ENCODE results near the gene GP1BA. TPM values are rescaled to one million over a fixed set of nuclear protein-coding genes. Genes with fewer than 3 reads are reported as not detected.

The GP1BA gene
- total RNA-seq, 2 experiments from 2014 or later = not detected

DNA sequence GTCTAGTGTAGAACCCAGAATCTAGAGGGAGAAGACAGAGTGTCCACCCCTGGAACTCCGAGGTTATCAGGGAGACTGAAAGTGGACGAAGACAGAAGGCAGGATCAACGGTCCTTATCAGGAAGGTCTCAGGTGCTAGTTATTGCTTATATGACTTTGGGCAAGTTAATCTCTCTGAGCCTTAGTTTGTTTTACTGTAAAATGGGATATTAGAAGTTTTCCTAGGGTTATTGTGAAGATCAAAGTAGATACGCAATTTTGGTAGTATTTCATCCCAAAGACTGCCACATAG, 9.2 kb downstream of the GP1BA start:
- peaks cover 61% of the 10 kb centered on the region for H3K4me1 Mint-ChIP-seq
- DNase-seq = no peak
- H3K36me3 Mint-ChIP-seq (ENCODE audit: low read depth) = peaks cover 91% of the 10 kb centered on the region
- H3K9me3 Mint-ChIP-seq = no peaks in the 10 kb centered on the region
- ChIA-PET POLR2A (interaction anchor here (1.9 to 20.7 kb wide), 5 partner anchors 12 to 230 kb away, joined by 4 to 711 read pairs (median 122); partner anchors contain the start of genes C17orf107, CAMTA2, ENO3 and PFN1), CTCF (interaction anchor here (1.9 kb wide), 1 partner anchor 46 kb away, joined by 7 read pairs; the partner anchor contains the start of gene CAMTA2)
- no peaks in the 10 kb centered on the region for H3K27me3 Mint-ChIP-seq
- peak overlapping the region; percentile 100 for H3K27ac Mint-ChIP-seq
- H3K4me3 Mint-ChIP-seq = peak overlapping the region; percentile 96

DNA sequence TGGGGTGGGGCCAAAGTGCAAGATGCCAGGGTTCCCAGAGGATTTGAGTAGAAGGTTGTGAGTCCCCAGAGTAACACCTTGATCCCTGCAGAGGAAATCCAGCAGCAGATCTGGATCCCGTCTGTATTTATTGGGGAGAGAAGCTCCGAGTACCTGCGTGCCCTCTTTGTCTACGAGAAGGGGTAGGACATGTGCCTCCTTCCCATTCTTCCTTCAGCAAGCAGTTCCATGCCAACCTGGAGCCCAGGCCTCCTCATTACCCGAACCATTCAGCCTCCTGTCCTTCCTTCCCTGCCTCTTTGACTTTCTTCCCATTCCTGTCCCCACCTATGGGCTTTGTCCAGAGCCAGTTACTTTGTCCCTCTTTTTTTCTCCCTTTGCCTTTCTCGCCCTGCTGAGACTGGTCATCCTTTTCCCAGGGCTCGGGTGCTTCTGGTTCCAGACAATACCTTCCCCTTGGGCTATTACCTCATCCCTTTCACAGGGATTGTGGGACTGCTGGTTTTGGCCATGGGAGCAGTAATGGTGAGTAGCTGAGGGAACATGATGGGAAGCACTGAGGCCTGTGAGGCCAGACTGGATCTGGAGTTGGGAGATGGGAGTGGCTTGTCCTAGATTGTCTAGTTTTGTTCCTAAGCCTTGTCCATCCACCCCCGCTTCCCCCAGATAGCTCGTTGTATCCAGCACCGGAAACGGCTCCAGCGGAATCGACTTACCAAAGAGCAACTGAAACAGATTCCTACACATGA, 10.9 kb downstream of the GP1BA start:
- Mint-ChIP-seq H3K4me3 (peak overlapping the region; percentile 96), H3K27me3 (no peaks in the 10 kb centered on the region), H3K9me3 (no peaks in the 10 kb centered on the region), H3K27ac (peak overlapping the region; percentile 100), H3K36me3 (ENCODE audit: low read depth) (peaks cover 90% of the 10 kb centered on the region), H3K4me1 (peaks cover 57% of the 10 kb centered on the region)
- ChIA-PET CTCF (interaction anchor here (1.1 kb wide), 1 partner anchor 40 kb away, joined by 3 read pairs; the partner anchor contains the start of gene CHRNE), POLR2A (interaction anchor here (1.7 to 20.7 kb wide), 5 partner anchors 11 to 231 kb away, joined by 4 to 711 read pairs (median 122); partner anchors contain the start of genes CAMTA2, ENO3, INCA1 and KIF1C)
- no peak for DNase-seq

- H3K4me1 Mint-ChIP-seq = peaks cover 48% of the 10 kb centered on the region
- H3K4me3 Mint-ChIP-seq = peak overlapping the region; percentile 96
- H3K36me3 Mint-ChIP-seq (ENCODE audit: low read depth) = peaks cover 85% of the 10 kb centered on the region
- ChIA-PET CTCF (interaction anchor here (1.1 to 1.2 kb wide), 2 partner anchors 23 to 41 kb away, joined by 3 read pairs; partner anchors contain the start of genes CHRNE and SPAG7), POLR2A (interaction anchor here (0.8 to 20.7 kb wide), 4 partner anchors 10 to 43 kb away, joined by 3 to 711 read pairs (median 176); partner anchors contain the start of genes CAMTA2, ENO3, PFN1 and SPAG7)
- peak; percentile 78 for DNase-seq
- H3K9me3 Mint-ChIP-seq = no peaks in the 10 kb centered on the region
- H3K27me3 Mint-ChIP-seq = no peaks in the 10 kb centered on the region
- peak overlapping the region; percentile 100 for H3K27ac Mint-ChIP-seq
These were observed 12.1 kb downstream of the GP1BA start for GRCh38 chr17:4944163-4944553.

- ChIA-PET CTCF (interaction anchor here (1.2 kb wide), 1 partner anchor 23 kb away, joined by 3 read pairs; the partner anchor contains the start of gene SPAG7), POLR2A (interaction anchor here (1.7 to 20.7 kb wide), 7 partner anchors 9 to 230 kb away, joined by 7 to 711 read pairs (median 43); partner anchors contain the start of genes C17orf107, CAMTA2, ENO3 and INCA1)
- peak overlapping the region; percentile 96 for H3K4me3 Mint-ChIP-seq
- no peaks in the 10 kb centered on the region for H3K27me3 Mint-ChIP-seq
- peak; percentile 45 for DNase-seq
- H3K27ac Mint-ChIP-seq = peak overlapping the region; percentile 100
- H3K4me1 Mint-ChIP-seq = peaks cover 48% of the 10 kb centered on the region
- H3K9me3 Mint-ChIP-seq = no peaks in the 10 kb centered on the region
- H3K36me3 Mint-ChIP-seq (ENCODE audit: low read depth) = peaks cover 82% of the 10 kb centered on the region
These were observed 12.6 kb downstream of the GP1BA start for GRCh38 chr17:4944554-4945175.

GRCh38 chr17:4945176-4945943, 13.3 kb downstream of the GP1BA start:
- Mint-ChIP-seq H3K36me3 (ENCODE audit: low read depth) (peaks cover 78% of the 10 kb centered on the region), H3K4me3 (peak overlapping the region; percentile 96), H3K27me3 (no peaks in the 10 kb centered on the region), H3K4me1 (peaks cover 51% of the 10 kb centered on the region), H3K27ac (peak overlapping the region; percentile 100), H3K9me3 (no peaks in the 10 kb centered on the region)
- CTCF ChIA-PET = interaction anchor here (0.6 to 1.2 kb wide), 2 partner anchors 22 to 71 kb away, joined by 3 read pairs; partner anchors contain the start of gene SPAG7
- DNase-seq = peak; percentile 89
- POLR2A ChIA-PET = interaction anchor here (0.9 to 20.7 kb wide), 9 partner anchors 8 to 579 kb away, joined by 3 to 711 read pairs (median 11); partner anchors contain the start of genes C17orf107, CAMTA2, ENO3 and INCA1

- H3K9me3 Mint-ChIP-seq = no peaks in the 10 kb centered on the region
- no peaks in the 10 kb centered on the region for H3K27me3 Mint-ChIP-seq
- H3K4me1 Mint-ChIP-seq = peaks cover 57% of the 10 kb centered on the region
- H3K27ac Mint-ChIP-seq = peak overlapping the region; percentile 100
- DNase-seq = no peak
- ChIA-PET POLR2A (interaction anchor here (0.9 to 20.7 kb wide), 10 partner anchors 8 to 580 kb away, joined by 3 to 711 read pairs (median 13); partner anchors contain the start of genes ARRB2, C17orf107, CAMTA2 and ENO3), CTCF (interaction anchor here (0.6 kb wide), 1 partner anchor 71 kb away, joined by 3 read pairs; no protein-coding TSS in a partner anchor)
- H3K4me3 Mint-ChIP-seq = peak overlapping the region; percentile 96
- H3K36me3 Mint-ChIP-seq (ENCODE audit: low read depth) = peaks cover 73% of the 10 kb centered on the region
These were observed 13.8 kb downstream of the GP1BA start for GRCh38 chr17:4945944-4946280.

DNA sequence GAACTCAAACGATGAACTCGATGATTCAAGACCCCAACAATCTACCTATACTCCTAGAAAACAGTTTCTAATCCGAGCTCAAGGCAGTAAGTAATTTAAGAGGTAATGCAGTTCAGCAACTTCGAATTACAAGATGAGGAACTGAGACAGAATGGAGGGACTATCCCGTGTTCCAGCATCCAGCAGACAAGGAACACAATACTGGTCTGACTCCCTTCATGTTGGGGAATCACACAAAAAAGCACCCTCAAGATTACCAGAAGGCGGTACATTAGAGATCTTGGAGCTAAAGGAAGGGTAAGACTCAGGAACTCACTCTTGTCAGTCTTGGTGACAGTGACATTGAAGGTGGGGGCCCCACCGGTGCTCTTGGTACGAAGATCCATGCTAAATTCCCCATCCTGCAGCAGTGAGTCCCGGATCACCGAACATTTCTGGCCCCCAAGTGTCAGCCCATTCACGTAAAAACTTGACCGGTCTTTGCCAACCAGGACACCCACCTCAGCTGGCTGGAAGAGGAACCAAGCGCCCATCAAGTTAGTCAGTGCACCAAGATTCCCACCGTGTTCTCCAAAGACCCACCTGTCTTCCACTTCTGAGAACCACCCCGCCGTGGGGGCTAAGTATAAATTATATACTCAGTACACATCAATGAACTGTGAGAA, 14.4 kb downstream of the GP1BA start:
- peak overlapping the region; percentile 100 for H3K27ac Mint-ChIP-seq
- H3K27me3 Mint-ChIP-seq = no peaks in the 10 kb centered on the region
- ChIA-PET POLR2A (interaction anchor here (0.9 to 20.7 kb wide), 13 partner anchors 7 to 580 kb away, joined by 3 to 711 read pairs (median 11); partner anchors contain the start of genes ARRB2, C17orf107, CAMTA2 and ENO3), CTCF (interaction anchor here (0.6 kb wide), 1 partner anchor 70 kb away, joined by 3 read pairs; no protein-coding TSS in a partner anchor)
- no peak for DNase-seq
- H3K4me3 Mint-ChIP-seq = peak overlapping the region; percentile 96
- H3K36me3 Mint-ChIP-seq (ENCODE audit: low read depth) = peaks cover 67% of the 10 kb centered on the region
- H3K9me3 Mint-ChIP-seq = no peaks in the 10 kb centered on the region
- H3K4me1 Mint-ChIP-seq = peaks cover 62% of the 10 kb centered on the region

GRCh38 chr17:4947010-4947410, 14.9 kb downstream of the GP1BA start:
- Mint-ChIP-seq H3K27ac (peak overlapping the region; percentile 100), H3K9me3 (no peaks in the 10 kb centered on the region), H3K4me3 (peak overlapping the region; percentile 96), H3K27me3 (no peaks in the 10 kb centered on the region), H3K36me3 (ENCODE audit: low read depth) (peaks cover 62% of the 10 kb centered on the region), H3K4me1 (peaks cover 62% of the 10 kb centered on the region)
- ChIA-PET POLR2A (interaction anchor here (0.6 to 20.7 kb wide), 17 partner anchors 6 to 244 kb away, joined by 3 to 711 read pairs (median 9); partner anchors contain the start of genes ARRB2, C17orf107, CAMTA2 and ENO3), CTCF (interaction anchor here (2.2 kb wide), 1 partner anchor 21 kb away, joined by 10 read pairs; the partner anchor contains the start of gene SPAG7)
- no peak for DNase-seq

DNA sequence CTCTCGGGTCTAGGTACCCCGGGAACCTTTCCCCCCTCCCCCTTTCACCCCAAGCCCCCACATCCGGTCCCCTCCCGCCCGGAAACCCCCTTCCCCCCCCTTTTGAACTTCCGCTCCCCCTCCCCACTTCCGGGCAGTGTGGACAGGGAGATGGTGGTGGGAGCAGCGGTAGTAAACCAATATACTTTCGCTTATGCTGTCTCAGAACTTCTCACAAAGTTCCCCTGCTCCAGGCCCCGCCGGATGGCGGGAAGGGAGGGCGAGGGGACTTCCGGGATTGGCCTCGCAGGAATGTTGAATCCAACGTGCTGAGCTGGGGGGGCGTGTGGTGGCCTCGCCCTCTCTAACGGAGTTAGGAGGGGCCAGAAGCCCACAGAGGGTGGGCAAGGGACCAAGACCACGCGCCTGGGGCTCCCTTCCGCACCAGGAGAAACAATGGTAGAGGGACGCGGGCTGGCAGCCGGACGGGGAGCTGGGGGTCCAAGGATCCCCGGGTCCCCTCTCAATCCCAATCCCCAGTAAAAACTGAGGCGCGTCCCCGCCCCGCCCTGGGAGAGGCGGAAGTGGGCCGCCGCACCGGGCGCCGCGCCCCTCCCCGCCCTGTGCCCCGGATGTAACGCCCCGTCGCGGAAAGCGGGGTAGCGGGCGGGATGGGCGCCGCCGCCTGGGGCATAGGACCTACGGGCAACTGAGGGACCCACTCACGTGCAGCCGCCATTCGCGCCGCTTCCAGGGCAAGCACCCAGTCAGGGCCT, 15.5 kb downstream of the GP1BA start:
- Mint-ChIP-seq H3K36me3 (ENCODE audit: low read depth) (peaks cover 56% of the 10 kb centered on the region), H3K27me3 (no peaks in the 10 kb centered on the region), H3K27ac (peak overlapping the region; percentile 100), H3K4me1 (peaks cover 56% of the 10 kb centered on the region), H3K4me3 (peak overlapping the region; percentile 96), H3K9me3 (no peaks in the 10 kb centered on the region)
- DNase-seq = peak; percentile 81
- CTCF ChIA-PET = interaction anchor here (1.1 to 2.2 kb wide), 3 partner anchors 15 to 22 kb away, joined by 4 to 10 read pairs (median 6); partner anchors contain the start of gene SPAG7
- POLR2A ChIA-PET = interaction anchor here (0.6 to 20.7 kb wide), 20 partner anchors 6 to 243 kb away, joined by 3 to 711 read pairs (median 7); partner anchors contain the start of genes ARRB2, C17orf107, CAMTA2 and ENO3

DNA sequence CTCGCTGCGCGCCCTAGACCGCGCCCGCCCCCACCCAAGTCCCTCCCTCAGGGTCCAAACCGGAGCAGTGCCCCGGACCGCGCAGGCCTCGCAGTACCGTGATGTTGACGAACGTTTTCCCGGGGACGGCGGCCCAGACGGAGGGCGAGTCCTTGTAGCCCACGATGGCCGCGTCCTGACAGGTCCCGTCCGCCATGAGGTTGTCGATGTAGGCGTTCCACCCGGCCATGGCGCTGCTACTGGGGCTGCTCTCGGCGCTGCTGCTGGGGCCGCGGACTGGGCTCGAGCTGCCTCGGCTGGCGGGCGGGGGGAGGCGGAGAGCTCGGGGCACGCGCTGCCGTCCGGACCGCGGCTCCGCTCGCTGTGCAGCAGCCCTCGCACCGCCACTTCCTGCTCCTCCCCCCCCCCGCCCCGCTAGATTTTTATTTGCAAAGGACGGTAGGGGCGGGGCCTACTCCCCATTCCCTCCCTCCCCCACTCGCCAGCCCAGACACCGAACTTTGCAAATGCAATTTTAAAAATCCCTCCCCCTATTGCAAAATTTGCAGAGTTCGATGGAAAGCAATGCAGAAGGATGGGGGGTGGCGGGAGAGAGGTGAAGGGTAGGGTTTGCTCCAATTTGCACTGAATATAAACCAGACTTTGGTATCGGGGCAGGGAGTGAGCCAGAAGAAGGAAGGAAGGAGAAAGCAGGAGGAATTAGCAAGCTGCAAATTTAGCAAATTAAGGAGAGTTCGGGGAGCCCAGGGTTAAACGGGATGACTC, 16.3 kb downstream of the GP1BA start, which contains the start of gene PFN1:
Gene PFN1 (minus strand): TSS at position 365 of the 765 bp plus-strand sequence. CDS start 136 bp downstream, at position 229.
- peak; percentile 94 for DNase-seq
- peaks cover 50% of the 10 kb centered on the region for H3K4me1 Mint-ChIP-seq
- no peaks in the 10 kb centered on the region for H3K27me3 Mint-ChIP-seq
- H3K9me3 Mint-ChIP-seq = no peaks in the 10 kb centered on the region
- peak within 1 kb of the TSS; percentile 100 for H3K27ac Mint-ChIP-seq
- CTCF ChIA-PET = interaction anchor here (0.6 to 2.2 kb wide), 6 partner anchors 8 to 1237 kb away, joined by 3 to 10 read pairs (median 4); partner anchors contain the start of genes RNF167, SLC25A11 and SPAG7
- H3K4me3 Mint-ChIP-seq = peak within 1 kb of the TSS; percentile 96
- POLR2A ChIA-PET = interaction anchor here (0.6 to 20.7 kb wide), 20 partner anchors 5 to 471 kb away, joined by 3 to 711 read pairs (median 7); partner anchors contain the start of genes ARRB2, C17orf107, CAMTA2 and ENO3
- H3K36me3 Mint-ChIP-seq (ENCODE audit: low read depth) = peaks cover 48% of the 10 kb centered on the region

Measured in activated CD4-positive, alpha-beta memory T cell treated with anti-CD3 and anti-CD28 coated beads, Interleukin-2, amount 10 ng/mL, durations not matched to agents 7 days and 5 days (primary cell).